Spleen (tissue), 7 donors: Measurements from ENCODE around the gene PRUNE2.

Source experiments
- POLR2AphosphoS5 ChIP-seq, 3 donors: sonication (generic); formaldehyde crosslinking; IDR thresholded peaks; one replicate each; pipeline ENCODE4 v1.5.1; 2017; ENCODE audit warnings: antibody characterized with exemption in 3 of 3
- TF ChIP-seq, protein P1 (sequence below), 11 experiments: fragments of 200-600 bp in 7 of 11; fragments of 450-650 bp in 4 of 11; sonication (generic) in 4 of 11; IDR thresholded peaks in 8 of 11; conservative IDR thresholded peaks in 3 of 11; 1 replicate in 7 of 11; 2 replicates in 4 of 11; pipeline versions ENCODE4 v1.4.0 to v1.8.0; 2016 to 2021; ENCODE audit warnings: antibody characterized with exemption in 11 of 11, inconsistent platforms in 4 of 11, mild to moderate bottlenecking in 1 of 11
- donor health status: DM: no; HTN: no; CAD: no; lungs with moderate emphysema.
- donor health status: DM: no; HTN: no; CAD: no.
- donor health status: DM: no; HTN: no; CAD: no.

DNA sequence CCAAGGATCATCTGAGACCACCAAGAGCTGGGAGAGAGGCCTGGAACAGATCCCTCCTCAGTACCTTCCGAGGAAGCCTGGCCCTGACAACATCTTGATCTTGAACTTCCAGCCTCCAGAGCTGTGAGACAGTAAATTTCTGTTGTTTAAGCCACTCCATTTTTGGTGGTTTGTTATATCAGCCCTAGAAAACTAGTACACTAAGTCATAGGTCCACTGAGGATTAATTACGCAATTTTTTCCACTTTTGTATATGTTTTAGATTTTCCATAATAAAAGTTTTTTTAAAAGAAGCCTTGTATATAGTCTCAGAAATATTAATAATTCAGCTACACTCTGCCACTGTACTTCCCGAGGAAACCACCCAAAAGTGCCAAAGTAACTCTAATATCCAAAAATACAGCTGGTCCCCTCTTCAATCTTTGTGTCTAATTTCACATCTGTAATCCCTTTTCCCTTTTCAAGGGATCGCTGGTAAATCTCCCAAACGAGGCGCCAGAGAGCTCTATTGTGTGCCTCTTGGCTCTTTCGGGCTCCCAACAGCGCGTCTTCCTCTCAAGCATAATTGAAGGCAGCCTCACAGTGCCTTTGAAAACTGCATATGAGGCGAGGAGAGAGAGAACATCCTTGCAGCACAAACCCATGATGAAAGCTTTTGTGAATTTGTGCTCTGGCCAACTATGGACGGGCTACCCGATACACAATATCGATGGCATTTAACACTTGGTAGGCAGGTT, 32.7 kb downstream of the PRUNE2 start:
- TF ChIP-seq POLR2AphosphoS5 (IDR thresholded peaks at IDR 0.05) = no peak
- TF ChIP-seq, protein P1, sequence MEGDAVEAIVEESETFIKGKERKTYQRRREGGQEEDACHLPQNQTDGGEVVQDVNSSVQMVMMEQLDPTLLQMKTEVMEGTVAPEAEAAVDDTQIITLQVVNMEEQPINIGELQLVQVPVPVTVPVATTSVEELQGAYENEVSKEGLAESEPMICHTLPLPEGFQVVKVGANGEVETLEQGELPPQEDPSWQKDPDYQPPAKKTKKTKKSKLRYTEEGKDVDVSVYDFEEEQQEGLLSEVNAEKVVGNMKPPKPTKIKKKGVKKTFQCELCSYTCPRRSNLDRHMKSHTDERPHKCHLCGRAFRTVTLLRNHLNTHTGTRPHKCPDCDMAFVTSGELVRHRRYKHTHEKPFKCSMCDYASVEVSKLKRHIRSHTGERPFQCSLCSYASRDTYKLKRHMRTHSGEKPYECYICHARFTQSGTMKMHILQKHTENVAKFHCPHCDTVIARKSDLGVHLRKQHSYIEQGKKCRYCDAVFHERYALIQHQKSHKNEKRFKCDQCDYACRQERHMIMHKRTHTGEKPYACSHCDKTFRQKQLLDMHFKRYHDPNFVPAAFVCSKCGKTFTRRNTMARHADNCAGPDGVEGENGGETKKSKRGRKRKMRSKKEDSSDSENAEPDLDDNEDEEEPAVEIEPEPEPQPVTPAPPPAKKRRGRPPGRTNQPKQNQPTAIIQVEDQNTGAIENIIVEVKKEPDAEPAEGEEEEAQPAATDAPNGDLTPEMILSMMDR (IDR thresholded peaks at IDR 0.05 in 8 of 11, conservative IDR thresholded peaks at IDR 0.05 in 3 of 11) = no peak
